ENCODE results near the gene PDGFD.

The PDGFD gene

DNA sequence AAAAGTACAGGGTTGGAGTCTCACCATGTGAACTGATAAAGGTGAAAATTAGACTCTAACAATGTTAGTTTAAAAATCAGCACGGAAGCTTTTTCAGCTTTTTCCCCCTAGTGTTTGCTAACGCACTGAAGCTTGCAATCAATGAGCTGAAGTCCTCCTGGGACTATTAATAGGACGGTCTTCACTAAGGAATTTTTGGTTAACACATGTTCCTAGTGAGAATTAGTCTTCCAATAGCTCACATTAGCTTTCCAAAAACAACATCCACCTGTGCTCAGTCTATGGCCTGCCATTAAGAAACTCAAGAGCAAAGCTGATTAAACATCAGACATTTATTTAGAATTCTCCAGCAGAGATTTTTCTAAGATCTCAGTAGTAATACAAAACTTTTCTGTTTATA, 154.2 kb downstream of the PDGFD start:
- Histone ChIP-seq H3K27me3 (ENCODE audit: insufficient read depth, low read depth, severe bottlenecking) (no peaks in the 10 kb centered on the region), H3K9me3 (ENCODE audit: severe bottlenecking) (no peaks in the 10 kb centered on the region), H3K27ac (no peak overlapping the region), H3K36me3 (no peaks in the 10 kb centered on the region), H3K4me3 (ENCODE audit: low read depth, low read length) (no peak overlapping the region)
- TF ChIP-seq, protein P1, sequence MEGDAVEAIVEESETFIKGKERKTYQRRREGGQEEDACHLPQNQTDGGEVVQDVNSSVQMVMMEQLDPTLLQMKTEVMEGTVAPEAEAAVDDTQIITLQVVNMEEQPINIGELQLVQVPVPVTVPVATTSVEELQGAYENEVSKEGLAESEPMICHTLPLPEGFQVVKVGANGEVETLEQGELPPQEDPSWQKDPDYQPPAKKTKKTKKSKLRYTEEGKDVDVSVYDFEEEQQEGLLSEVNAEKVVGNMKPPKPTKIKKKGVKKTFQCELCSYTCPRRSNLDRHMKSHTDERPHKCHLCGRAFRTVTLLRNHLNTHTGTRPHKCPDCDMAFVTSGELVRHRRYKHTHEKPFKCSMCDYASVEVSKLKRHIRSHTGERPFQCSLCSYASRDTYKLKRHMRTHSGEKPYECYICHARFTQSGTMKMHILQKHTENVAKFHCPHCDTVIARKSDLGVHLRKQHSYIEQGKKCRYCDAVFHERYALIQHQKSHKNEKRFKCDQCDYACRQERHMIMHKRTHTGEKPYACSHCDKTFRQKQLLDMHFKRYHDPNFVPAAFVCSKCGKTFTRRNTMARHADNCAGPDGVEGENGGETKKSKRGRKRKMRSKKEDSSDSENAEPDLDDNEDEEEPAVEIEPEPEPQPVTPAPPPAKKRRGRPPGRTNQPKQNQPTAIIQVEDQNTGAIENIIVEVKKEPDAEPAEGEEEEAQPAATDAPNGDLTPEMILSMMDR (IDR thresholded peaks at IDR 0.05; ENCODE audit: low read depth, low read length) = no peak
- no peak for DNase-seq

DNA sequence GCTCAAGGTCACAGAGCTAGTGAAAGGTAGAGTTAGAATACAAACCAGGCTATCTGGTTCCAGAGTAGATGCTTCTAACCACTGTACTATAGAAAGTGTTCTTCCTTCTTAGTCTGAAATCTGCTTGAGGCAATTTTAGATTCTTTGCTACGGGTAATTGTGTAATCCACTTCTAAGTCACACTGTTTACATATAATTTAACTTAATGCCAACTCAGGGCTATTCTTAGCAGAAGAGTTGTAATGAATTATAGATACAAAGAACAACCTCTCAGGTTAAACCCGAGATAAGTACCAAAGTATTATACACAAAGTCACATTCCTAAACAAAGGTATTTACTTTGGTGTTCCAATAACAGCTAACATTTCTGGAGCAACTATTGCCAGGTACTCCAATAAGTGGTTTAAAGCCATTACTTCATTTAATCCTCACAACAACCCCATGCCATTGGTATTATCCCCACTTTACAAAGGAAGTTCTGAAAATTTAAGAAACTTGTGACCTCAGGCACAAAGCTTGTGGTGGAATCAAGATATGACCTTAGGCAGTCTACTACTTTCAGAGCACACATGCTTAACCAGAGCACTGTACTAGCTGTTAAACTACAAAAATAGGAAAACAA, 158.6 kb downstream of the PDGFD start:
- no peaks in the 10 kb centered on the region for H3K27me3 ChIP-seq (ENCODE audit: insufficient read depth, low read depth, severe bottlenecking)
- no peaks in the 10 kb centered on the region for H3K9me3 ChIP-seq (ENCODE audit: severe bottlenecking)
- no peaks in the 10 kb centered on the region for H3K36me3 ChIP-seq
- no peak overlapping the region for H3K27ac ChIP-seq
- TF ChIP-seq, protein P1 (IDR thresholded peaks at IDR 0.05; ENCODE audit: low read depth, low read length) = no peak
- DNase-seq = no peak
- no peak overlapping the region for H3K4me3 ChIP-seq (ENCODE audit: low read depth, low read length)

DNA sequence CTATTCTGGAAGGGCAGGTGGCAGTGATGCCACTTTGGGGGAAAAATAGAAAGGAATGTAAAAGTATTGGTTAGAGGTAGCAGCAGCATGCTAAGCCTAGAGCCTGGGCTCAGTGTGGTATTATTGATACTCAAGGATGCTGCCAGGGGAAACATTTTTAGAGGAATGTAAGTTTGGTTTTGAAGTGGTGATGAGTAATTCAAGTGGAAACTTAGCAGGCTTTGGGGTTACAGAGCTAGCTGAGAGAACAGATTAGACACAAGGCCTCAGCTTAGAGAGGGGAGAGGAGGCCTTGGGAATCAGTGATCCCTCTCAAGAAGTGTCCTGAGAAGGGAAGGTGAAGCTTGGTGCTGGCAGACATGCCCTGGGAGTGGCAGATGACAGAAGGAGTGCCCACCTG, 160.5 kb downstream of the PDGFD start:
- DNase-seq = no peak
- no peaks in the 10 kb centered on the region for H3K27me3 ChIP-seq (ENCODE audit: insufficient read depth, low read depth, severe bottlenecking)

DNA sequence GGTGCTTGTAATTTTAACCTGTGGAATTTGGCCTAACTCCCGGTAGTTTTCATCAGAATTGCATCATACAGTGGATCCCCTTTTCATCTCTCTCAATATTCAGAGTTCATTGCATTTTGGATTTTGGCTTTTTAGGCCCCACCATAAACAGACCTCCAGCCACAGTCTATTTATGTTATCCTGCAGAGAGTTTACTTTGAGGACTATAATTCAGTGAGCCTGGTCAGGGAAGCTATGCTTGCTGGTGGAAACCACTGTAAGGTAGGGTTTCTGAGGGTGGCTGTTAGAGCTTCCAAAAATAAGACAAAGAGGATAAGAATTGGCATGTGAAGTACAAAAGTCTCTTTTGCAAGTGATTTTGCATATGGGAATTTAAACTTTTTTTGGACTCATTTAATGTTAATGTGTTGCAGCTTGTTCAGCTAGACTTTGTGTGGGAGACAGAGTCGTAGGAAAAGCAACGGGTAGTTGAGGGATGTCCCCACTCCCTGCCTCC, 162.3 kb downstream of the PDGFD start:
- TF ChIP-seq, protein P1 (IDR thresholded peaks at IDR 0.05; ENCODE audit: low read depth, low read length) = no peak
- no peak overlapping the region for H3K4me3 ChIP-seq (ENCODE audit: low read depth, low read length)
- H3K27me3 ChIP-seq (ENCODE audit: insufficient read depth, low read depth, severe bottlenecking) = no peaks in the 10 kb centered on the region
- DNase-seq = no peak
- H3K27ac ChIP-seq = no peak overlapping the region
- H3K9me3 ChIP-seq (ENCODE audit: severe bottlenecking) = no peaks in the 10 kb centered on the region
- no peaks in the 10 kb centered on the region for H3K36me3 ChIP-seq

More for the DNA sequence above, 160.5 kb downstream of the PDGFD start:
- H3K4me3 ChIP-seq (ENCODE audit: low read depth, low read length) = no peak overlapping the region
- no peaks in the 10 kb centered on the region for H3K9me3 ChIP-seq (ENCODE audit: severe bottlenecking)
- H3K27ac ChIP-seq = no peak overlapping the region
- TF ChIP-seq, protein P1 (IDR thresholded peaks at IDR 0.05; ENCODE audit: low read depth, low read length) = no peak
- H3K36me3 ChIP-seq = no peaks in the 10 kb centered on the region

DNA sequence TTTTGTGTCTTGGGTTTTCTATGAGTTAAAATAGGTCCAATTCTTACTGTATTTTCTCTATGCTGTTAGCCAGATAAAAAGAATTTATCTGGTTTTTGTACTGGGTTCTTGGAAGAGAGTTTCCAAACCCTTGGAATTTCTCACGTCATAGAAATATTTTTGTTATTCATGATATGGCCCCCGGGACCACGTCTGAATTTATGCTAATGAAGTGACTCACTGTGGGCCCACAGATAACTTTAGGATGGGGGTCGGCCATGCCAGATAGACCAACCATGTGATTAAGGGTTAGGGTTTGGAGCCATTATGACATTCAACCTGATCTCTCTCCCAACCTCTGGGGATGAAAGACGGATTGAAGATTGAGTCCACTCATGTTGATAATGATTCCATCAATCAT, 163.1 kb downstream of the PDGFD start:
- Histone ChIP-seq H3K9me3 (ENCODE audit: severe bottlenecking) (no peaks in the 10 kb centered on the region), H3K27ac (no peak overlapping the region), H3K36me3 (no peaks in the 10 kb centered on the region), H3K27me3 (ENCODE audit: insufficient read depth, low read depth, severe bottlenecking) (no peaks in the 10 kb centered on the region), H3K4me3 (ENCODE audit: low read depth, low read length) (no peak overlapping the region)
- DNase-seq = no peak
- TF ChIP-seq, protein P1 (IDR thresholded peaks at IDR 0.05; ENCODE audit: low read depth, low read length) = no peak

All from WERI-Rb-1 (cell line).